OCI-LY7 (cell line): Measurements from ENCODE around the gene ATF1. TPM values are rescaled to one million over a fixed set of nuclear protein-coding genes. Genes with fewer than 3 reads are reported as not detected.
"Not testable (repeated sequence)": the region's sequence is repeated elsewhere in the genome, so short reads cannot be mapped to it uniquely, and the experiment has no call there.

ENCODE experiments used
- BruUV-seq: library from RNA; stranded (reverse); fragments of 400-500 nt; replicated peaks from 2 replicates; lab custom pipeline; 2021; lab: Mats Ljungman, UMichigan
- CTCF ChIA-PET: fragments of 300-600 bp; sonication (Branson Sonifier 250); formaldehyde crosslinking; loops from one replicate; lab custom pipeline; 2022; ENCODE audit warnings: antibody characterized with exemption; ENCODE audit not compliant: unreplicated experiment; lab: Charles Lee
- POLR2A ChIA-PET: fragments of 300-600 bp; sonication (Branson Sonifier 250); formaldehyde crosslinking; loops from one replicate; lab custom pipeline; 2022; ENCODE audit warnings: antibody characterized with exemption; lab: Charles Lee
- DNase-seq: peaks from one replicate; pipeline ENCODE4 v3.0.0-alpha.2; 2015; ENCODE audit warnings: low spot score
- H2AFZ ChIP-seq: fragments of 200-600 bp; sonication (generic), shearing (Covaris generic); 2 replicates; pipeline ENCODE4 v1.6.1; 2014; ENCODE audit warnings: mild to moderate bottlenecking, antibody characterized with exemption, low read length, moderate library complexity
- H3K27ac ChIP-seq: fragments of 200-600 bp; sonication (generic); 2 replicates; pipeline ENCODE4 v1.5.1; 2014; ENCODE audit warnings: mixed run types, low read depth, mild to moderate bottlenecking, moderate library complexity, low read length, inconsistent platforms; ENCODE audit not compliant: poor library complexity, severe bottlenecking
- H3K36me3 ChIP-seq: fragments of 200-600 bp; sonication (generic); 2 replicates; pipeline ENCODE4 v1.6.1; 2014; ENCODE audit warnings: mild to moderate bottlenecking, antibody characterized with exemption, low read length, moderate library complexity, mixed read lengths; ENCODE audit not compliant: insufficient read depth
- H3K4me1 ChIP-seq: fragments of 200-600 bp; sonication (generic); 2 replicates; pipeline ENCODE4 v1.5.1; 2014; ENCODE audit warnings: mild to moderate bottlenecking, low read length; ENCODE audit not compliant: insufficient read depth, poor library complexity, severe bottlenecking
- H3K4me2 ChIP-seq: fragments of 200-600 bp; sonication (generic); 2 replicates; pipeline ENCODE4 v1.6.1; 2014; ENCODE audit warnings: mild to moderate bottlenecking, low read length
- H3K4me3 ChIP-seq: fragments of 200-600 bp; sonication (generic); 2 replicates; pipeline ENCODE4 v1.5.1; 2014; ENCODE audit warnings: mild to moderate bottlenecking, low read depth, low read length; ENCODE audit not compliant: poor library complexity, severe bottlenecking
- H3K79me2 ChIP-seq: fragments of 200-600 bp; sonication (generic); 2 replicates; pipeline ENCODE4 v1.6.1; 2016; ENCODE audit warnings: low read depth, mild to moderate bottlenecking, low read length, moderate library complexity, mixed read lengths; ENCODE audit not compliant: insufficient read depth
- H3K9me2 ChIP-seq: fragments of 200-600 bp; sonication (generic); 2 replicates; pipeline ENCODE4 v1.6.1; 2016; ENCODE audit warnings: mild to moderate bottlenecking, low read length, mixed read lengths; ENCODE audit not compliant: insufficient read depth
- H3K9me3 ChIP-seq: fragments of 200-600 bp; sonication (generic); 2 replicates; pipeline ENCODE4 v1.6.1; 2014; ENCODE audit warnings: mild to moderate bottlenecking, mixed run types, low read length, mixed read lengths
- H4K20me1 ChIP-seq: fragments of 200-600 bp; sonication (generic); 2 replicates; pipeline ENCODE4 v1.6.1; 2014; ENCODE audit warnings: mild to moderate bottlenecking, antibody characterized with exemption, low read length, moderate library complexity, mixed read lengths; ENCODE audit not compliant: insufficient read depth
- CTCF ChIP-seq: fragments of 200-600 bp; sonication (generic); conservative IDR thresholded peaks from 2 replicates; pipeline ENCODE4 v1.5.1; 2014; ENCODE audit warnings: mild to moderate bottlenecking, antibody characterized with exemption, low read length, moderate library complexity, mixed read lengths
- EZH2phosphoT487 ChIP-seq: fragments of 200-600 bp; sonication (generic); IDR thresholded peaks from 2 replicates; pipeline ENCODE4 v1.6.1; 2018; ENCODE audit warnings: low read depth, borderline replicate concordance, mild to moderate bottlenecking, mixed run types, antibody characterized with exemption, low read length, moderate library complexity, mixed read lengths
- intact Hi-C: fragments of 100-400 bp; cut with micrococcal nuclease; formaldehyde crosslinking; loops from one replicate; pipeline ENCODE4 v1.10.0; 2022; ENCODE audit not compliant: unreplicated experiment
- total RNA-seq, 2 experiments: library from RNA; depleted of rRNA in 1 of 2; stranded (reverse); fragments of >200 nt in 1 of 2; shearing (Covaris generic) in 1 of 2; gene quantifications; 2 replicates each; pipeline ENCODE4 v1.2.3, GENCODE V29; 2014 to 2022

The ATF1 gene
- total RNA-seq, 2 experiments from 2014 or later, result 47.4 to 55.7 TPM

- H3K36me3 ChIP-seq, result peaks cover 82% of the 10 kb centered on the region
- H3K27ac ChIP-seq, DNase-seq, H4K20me1 ChIP-seq, H2AFZ ChIP-seq, H3K9me3 ChIP-seq, H3K4me2 ChIP-seq, POLR2A ChIA-PET, H3K9me2 ChIP-seq, H3K4me3 ChIP-seq, BruUV-seq, CTCF ChIA-PET, H3K79me2 ChIP-seq, H3K4me1 ChIP-seq: not testable (repeated sequence)
- intact Hi-C loops, result loop anchor here (5.0 kb wide), 1 partner anchor 42 kb away; no protein-coding TSS in a partner anchor
Observed at GRCh38 chr12:50809131-50809530, 45.2 kb downstream of the ATF1 start.

GRCh38 chr12:50814921-50815320 lies 51.0 kb downstream of the ATF1 start:
- H3K27ac ChIP-seq, H2AFZ ChIP-seq, DNase-seq, H3K9me2 ChIP-seq, H3K79me2 ChIP-seq, CTCF ChIA-PET, H3K4me3 ChIP-seq, H3K4me1 ChIP-seq, H4K20me1 ChIP-seq, H3K4me2 ChIP-seq, BruUV-seq, H3K9me3 ChIP-seq, intact Hi-C loops: not testable (repeated sequence)
- POLR2A ChIA-PET, result interaction anchor here (0.6 kb wide), 1 partner anchor 32 kb away, joined by 4 read pairs; no protein-coding TSS in a partner anchor
- peaks cover 92% of the 10 kb centered on the region for H3K36me3 ChIP-seq

- Histone ChIP-seq H3K9me2 (no peaks in the 10 kb centered on the region), H3K27ac (no peak overlapping the region), H3K4me1 (no peaks in the 10 kb centered on the region), H3K9me3 (no peaks in the 10 kb centered on the region), H3K36me3 (peaks cover 50% of the 10 kb centered on the region), H3K79me2 (no peaks in the 10 kb centered on the region), H2AFZ (no peak overlapping the region), H3K4me3 (no peak overlapping the region), H4K20me1 (no peaks in the 10 kb centered on the region), H3K4me2 (no peak overlapping the region)
- intact Hi-C loops, result no loop called here
- no TSS peak for BruUV-seq
- POLR2A ChIA-PET, result no interaction called here
- TF ChIP-seq CTCF, result no peak
- no peak for TF ChIP-seq EZH2phosphoT487
- DNase-seq, result no peak
- CTCF ChIA-PET, result no interaction called here
Observed at GRCh38 chr12:50820177-50820576, 56.3 kb downstream of the ATF1 start.

GRCh38 chr12:50822082-50822481 lies 58.2 kb downstream of the ATF1 start:
- intact Hi-C loops, result no loop called here
- Histone ChIP-seq H3K27ac (no peak overlapping the region), H2AFZ (no peak overlapping the region), H3K9me2 (no peaks in the 10 kb centered on the region), H4K20me1 (no peaks in the 10 kb centered on the region), H3K79me2 (no peaks in the 10 kb centered on the region), H3K4me2 (no peak overlapping the region), H3K4me3 (no peak overlapping the region), H3K4me1 (no peaks in the 10 kb centered on the region), H3K9me3 (no peaks in the 10 kb centered on the region), H3K36me3 (peaks cover 31% of the 10 kb centered on the region)
- POLR2A ChIA-PET, result no interaction called here
- CTCF ChIA-PET, result no interaction called here
- no peak for DNase-seq
- TF ChIP-seq CTCF (no peak), EZH2phosphoT487 (no peak)
- BruUV-seq, result no TSS peak

- H4K20me1 ChIP-seq, POLR2A ChIA-PET, DNase-seq, H3K79me2 ChIP-seq, H3K9me3 ChIP-seq, H3K9me2 ChIP-seq, H3K27ac ChIP-seq, BruUV-seq, H3K4me3 ChIP-seq, H3K4me1 ChIP-seq, H3K4me2 ChIP-seq, H2AFZ ChIP-seq: not testable (repeated sequence)
- H3K36me3 ChIP-seq, result peaks cover 15% of the 10 kb centered on the region; the same call in 1 of the 2 replicates
- intact Hi-C loops, result loop anchor here (2.0 kb wide), 1 partner anchor 205 kb away; no protein-coding TSS in a partner anchor
- CTCF ChIA-PET, result interaction anchor here (1.0 kb wide), 1 partner anchor 205 kb away, joined by 3 read pairs; no protein-coding TSS in a partner anchor
Observed at GRCh38 chr12:50823724-50824123, 59.8 kb downstream of the ATF1 start.
